Measurements from ENCODE around the gene CSF1R. TPM values are rescaled to one million over a fixed set of nuclear protein-coding genes. Genes with fewer than 3 reads are reported as not detected.

CSF1R gene
- total and polyA plus RNA-seq, 2 of the 4 experiments (the other 2 are of a cell fraction) = 0.14 to 0.36 TPM

- H3K9me1 ChIP-seq (ENCODE audit: insufficient read depth, low read length) = no peaks in the 10 kb centered on the region
- ATAC-seq (ENCODE audit: low read depth) (no peak), DNase-seq (no peak)
- H2BK20ac ChIP-seq (ENCODE audit: low read depth, low read length) = no peak overlapping the region
- peaks cover 94% of the 10 kb centered on the region for H3K36me3 ChIP-seq (ENCODE audit: control insufficient read depth, insufficient read depth, low read length)
- POLR2A ChIA-PET (ENCODE audit: unreplicated experiment) = no interaction called here
- dilution Hi-C loops (cut with HindIII; ENCODE audit: low sequenced_read_pairs, unreplicated experiment) (no loop called here), intact Hi-C loops (cut with micrococcal nuclease) (no loop called here), in situ Hi-C loops (cut with MboI; ENCODE audit: low sequenced_read_pairs) (no loop called here)
- no peaks in the 10 kb centered on the region for H4K20me1 ChIP-seq (ENCODE audit: insufficient read depth, low read length)
- H3K4me1 ChIP-seq (ENCODE audit: control insufficient read depth, insufficient read depth, low read length) = 0 out of 2 replicates have a peak, but pooled peaks cover 1% of the 10 kb centered on the region
- H2AK5ac ChIP-seq (ENCODE audit: low read depth, low read length) = no peak overlapping the region
- H2AFZ ChIP-seq (replicated peaks; ENCODE audit: low read length, poor library complexity) = no peak overlapping the region
- no peak overlapping the region for H4K8ac ChIP-seq (ENCODE audit: low read depth in 2 of 2, low read length in 2 of 2)
- peaks cover 34 to 70% of the 10 kb centered on the region in 2 experiments for H3K79me1 ChIP-seq (ENCODE audit: low read depth in 1 of 2, low read length in 2 of 2)
- H3K23ac ChIP-seq (ENCODE audit: low read depth, low read length) = no peak overlapping the region
- TF ChIP-seq ELK1 (IDR thresholded peaks at IDR 0.05; ENCODE audit: borderline replicate concordance, low read depth, low read length) (no peak), CTCF (conservative IDR thresholded peaks at IDR 0.05; ENCODE audit: low read depth, low read length) (no peak), RCOR1 (IDR thresholded peaks at IDR 0.05; ENCODE audit: insufficient replicate concordance, low read length) (no peak), NFE2L2 (IDR thresholded peaks at IDR 0.05; ENCODE audit: low read depth, low read length) (no peak), USF2 (IDR thresholded peaks at IDR 0.05; ENCODE audit: low read depth, low read length) (no peak), MXI1 (IDR thresholded peaks at IDR 0.05; ENCODE audit: borderline replicate concordance, low read depth, low read length) (no peak), RAD21 (IDR thresholded peaks at IDR 0.05; ENCODE audit: low read length) (no peak), RFX5 (IDR thresholded peaks at IDR 0.05; ENCODE audit: low read depth, low read length) (no peak), MAZ (IDR thresholded peaks at IDR 0.05; ENCODE audit: borderline replicate concordance, low read depth, low read length) (no peak), MAFK (IDR thresholded peaks at IDR 0.05; ENCODE audit: low read depth, low read length) (no peak), POLR2A (IDR thresholded peaks at IDR 0.05; ENCODE audit: low read depth, low read length) (no peak)
- H3K4ac ChIP-seq (ENCODE audit: low read depth, low read length) = no peak overlapping the region
- H4K5ac ChIP-seq (ENCODE audit: low read depth, low read length) = no peak overlapping the region
- CTCF ChIA-PET = no interaction called here
- no peaks in the 10 kb centered on the region for H3K9me3 ChIP-seq (ENCODE audit: control insufficient read depth, insufficient read depth, low read length)
- no peak overlapping the region for H4K91ac ChIP-seq (ENCODE audit: insufficient read depth, low read depth, low read length)
- no peak overlapping the region for H3K56ac ChIP-seq (ENCODE audit: extremely low read depth, insufficient read depth, low read length)
- no CpG with 5 or more reads among the region's 8 CpGs for WGBS, 2 experiments (ENCODE audit: extremely low coverage in 2 of 2, insufficient read length in 1 of 2)
- H3K27me3 ChIP-seq (ENCODE audit: control insufficient read depth, insufficient read depth, low read length) = no peaks in the 10 kb centered on the region
- H3K4me2 ChIP-seq (ENCODE audit: low read depth, low read length) = no peak overlapping the region
- H2AK9ac ChIP-seq (replicated peaks; ENCODE audit: low read depth, low read length, poor library complexity) = no peak overlapping the region
- no TSS peak for BruUV-seq (replicated peaks)
- no peak overlapping the region for H3K14ac ChIP-seq (replicated peaks; ENCODE audit: low read depth, low read length)
- H3K4me3 ChIP-seq (ENCODE audit: insufficient read depth, low read depth, low read length) = no peak overlapping the region
- H2BK120ac ChIP-seq (ENCODE audit: low read depth, low read length) = no peak overlapping the region
- H2BK5ac ChIP-seq (ENCODE audit: low read depth, low read length, poor library complexity, severe bottlenecking) = no peak overlapping the region
- no peak overlapping the region for H3K27ac ChIP-seq (ENCODE audit: insufficient read depth, low read length)
- H2BK15ac ChIP-seq (ENCODE audit: low read depth, low read length) = no peak overlapping the region
- H3K18ac ChIP-seq (ENCODE audit: low read depth, low read length) = no peak overlapping the region
- H3K9ac ChIP-seq (ENCODE audit: low read depth, low read length) = no peak overlapping the region
Measured at GRCh38 chr5:150124596-150124995, 38.2 kb upstream of the CSF1R start.
